Right cardiac atrium (tissue), 5 donors: ENCODE results near the gene ADAM22. TPM values are rescaled to one million over a fixed set of nuclear protein-coding genes. Genes with fewer than 3 reads are reported as not detected.
A peak's percentile ranks its signal among the peaks of the same experiment; 100 is the strongest.

Experiments
- ATAC-seq, 2 donors: fragments of 200-7000 bp; cut with Tn5 transposase; one replicate each; pipeline versions ENCODE4 v1.8.0 to v1.9.1; 2020; ENCODE audit warnings: moderate library complexity in 2 of 2, mild to moderate bottlenecking in 1 of 2
- DNase-seq, 3 donors: peaks; one replicate each; pipeline ENCODE4 v3.0.0-alpha.2; 2020
- H3K27ac ChIP-seq: one replicate; pipeline ENCODE4 v1.5.1; 2013; ENCODE audit warnings: mild to moderate bottlenecking, low read length, control low read depth, moderate library complexity
- H3K27me3 ChIP-seq: one replicate; pipeline ENCODE4 v1.6.1; 2013; ENCODE audit not compliant: control insufficient read depth, insufficient read depth
- H3K4me1 ChIP-seq: one replicate; pipeline ENCODE4 v1.6.1; 2013; ENCODE audit warnings: low read length; ENCODE audit not compliant: control insufficient read depth, insufficient read depth
- H3K4me3 ChIP-seq: one replicate; pipeline ENCODE4 v1.5.1; 2013; ENCODE audit warnings: low read length, control low read depth
- H3K9me3 ChIP-seq: one replicate; pipeline ENCODE4 v1.6.1; 2013; ENCODE audit warnings: low read length; ENCODE audit not compliant: control insufficient read depth
- WGBS: extraction: QIAGEN DNeasy Blood & Tissue Kit; methylation state at CpG from one replicate; pipeline ENCODE4 v1.1.7; 2013; 5-methylcytosine and 5-hydroxymethylcytosine counted together
- intact Hi-C, 4 donors: fragments of 100-400 bp; cut with DNase I; formaldehyde crosslinking; loops; one replicate each; pipeline versions ENCODE4 v1.11.0 to v1.14.0; 2022 to 2023
- polyA plus RNA-seq: library from polyadenylated mRNA; stranded (reverse); fragments of 200-250 nt; gene quantifications from one replicate; pipeline ENCODE4 v1.2.3, GENCODE V29; 2013
- total RNA-seq, 4 donors: library from RNA; stranded (reverse); fragmentation: NEBNext Ultra II Directional; extraction: Animal tissue kit (Norgen Biotek cat#: 25700); gene quantifications; one replicate each; pipeline ENCODE4 v1.2.1, GENCODE V29; 2021
- donor health status: healthy with polysubstance abuse.
- donor health status: DM: no; HTN: yes; CAD: no.
- donor health status: DM: no; HTN: no; CAD: no.
- donor health status: DM: no; HTN: yes; CAD: no; lungs with severe emphysema.
- donor health status: DM: yes; HTN: yes; CAD: no.

ADAM22 gene
- total and polyA plus RNA-seq, 5 donors, result 0.57 to 5.6 (median 2.9) TPM

GRCh38 chr7:88089561-88089960 is 155.5 kb downstream of the ADAM22 start:
- WGBS, result 21% methylated on average over 1 of the region's 1 CpG
- intact Hi-C loops, result no loop called here
- no peak overlapping the region for H3K27ac ChIP-seq

GRCh38 chr7:88090240-88090639 is 156.2 kb downstream of the ADAM22 start:
- H3K27ac ChIP-seq, result no peak overlapping the region
- H3K4me3 ChIP-seq, result no peak overlapping the region
- DNase-seq, result no peak
- no peaks in the 10 kb centered on the region for H3K27me3 ChIP-seq
- H3K4me1 ChIP-seq, result no peaks in the 10 kb centered on the region
- intact Hi-C loops, result no loop called here
- H3K9me3 ChIP-seq, result no peaks in the 10 kb centered on the region
- no peak for ATAC-seq
- 82% methylated on average over 1 of the region's 1 CpG for WGBS

More at GRCh38 chr7:88089561-88089960, 155.5 kb downstream of the ADAM22 start:
- Histone ChIP-seq H3K4me3 (no peak overlapping the region), H3K4me1 (no peaks in the 10 kb centered on the region), H3K27me3 (no peaks in the 10 kb centered on the region), H3K9me3 (no peaks in the 10 kb centered on the region)
- ATAC-seq, result no peak
- peak in 1 of 3 donors; percentile 44 for DNase-seq

GRCh38 chr7:88090671-88091070 is 156.6 kb downstream of the ADAM22 start:
- H3K27ac ChIP-seq, result no peak overlapping the region
- H3K27me3 ChIP-seq, result no peaks in the 10 kb centered on the region
- 24% methylated on average over 2 of the region's 2 CpGs for WGBS
- H3K9me3 ChIP-seq, result no peaks in the 10 kb centered on the region
- DNase-seq (no peak), ATAC-seq (no peak)
- no peaks in the 10 kb centered on the region for H3K4me1 ChIP-seq
- no peak overlapping the region for H3K4me3 ChIP-seq
- intact Hi-C loops, result no loop called here

- H3K4me1 ChIP-seq, result no peaks in the 10 kb centered on the region
- no peak for DNase-seq
- no peak for ATAC-seq
- H3K27me3 ChIP-seq, result no peaks in the 10 kb centered on the region
- no peak overlapping the region for H3K27ac ChIP-seq
- H3K4me3 ChIP-seq, result no peak overlapping the region
- 91% methylated on average over 3 of the region's 3 CpGs for WGBS
- no peaks in the 10 kb centered on the region for H3K9me3 ChIP-seq
- intact Hi-C loops, result no loop called here
Measured at GRCh38 chr7:88091988-88092675, 158.1 kb downstream of the ADAM22 start.

GRCh38 chr7:88092676-88092999 is 158.6 kb downstream of the ADAM22 start:
- H3K27me3 ChIP-seq, result no peaks in the 10 kb centered on the region
- H3K4me1 ChIP-seq, result no peaks in the 10 kb centered on the region
- intact Hi-C loops, result no loop called here
- no peak overlapping the region for H3K27ac ChIP-seq
- H3K9me3 ChIP-seq, result no peaks in the 10 kb centered on the region
- no peak overlapping the region for H3K4me3 ChIP-seq
- ATAC-seq, result no peak
- DNase-seq, result no peak

GRCh38 chr7:88101769-88102168 is 167.7 kb downstream of the ADAM22 start:
- no peak overlapping the region for H3K4me3 ChIP-seq
- H3K27ac ChIP-seq, result no peak overlapping the region
- H3K4me1 ChIP-seq, result no peaks in the 10 kb centered on the region
- 86% methylated on average over 1 of the region's 1 CpG for WGBS
- no peak for ATAC-seq
- intact Hi-C loops, result no loop called here
- H3K9me3 ChIP-seq, result no peaks in the 10 kb centered on the region
- H3K27me3 ChIP-seq, result no peaks in the 10 kb centered on the region
- no peak for DNase-seq

- no peak for DNase-seq
- Histone ChIP-seq H3K27ac (no peak overlapping the region), H3K4me3 (no peak overlapping the region), H3K27me3 (no peaks in the 10 kb centered on the region), H3K4me1 (no peaks in the 10 kb centered on the region), H3K9me3 (no peaks in the 10 kb centered on the region)
- intact Hi-C loops, result no loop called here
- ATAC-seq, result no peak
- WGBS, result 33% methylated on average over 1 of the region's 1 CpG
Measured at GRCh38 chr7:88102675-88103074, 168.6 kb downstream of the ADAM22 start.

- H3K27ac ChIP-seq, result no peak overlapping the region
- H3K9me3 ChIP-seq, result no peaks in the 10 kb centered on the region
- DNase-seq (no peak), ATAC-seq (no peak)
- H3K27me3 ChIP-seq, result no peaks in the 10 kb centered on the region
- WGBS, result 56% methylated on average over 2 of the region's 2 CpGs
- intact Hi-C loops, result no loop called here
- no peak overlapping the region for H3K4me3 ChIP-seq
- H3K4me1 ChIP-seq, result no peaks in the 10 kb centered on the region
Measured at GRCh38 chr7:88104732-88105131, 170.7 kb downstream of the ADAM22 start.

- no peak overlapping the region for H3K4me3 ChIP-seq
- DNase-seq (no peak), ATAC-seq (no peak)
- WGBS, result 81% methylated on average over 3 of the region's 3 CpGs
- H3K27ac ChIP-seq, result no peak overlapping the region
- H3K27me3 ChIP-seq, result no peaks in the 10 kb centered on the region
- intact Hi-C loops, result no loop called here
- H3K9me3 ChIP-seq, result no peaks in the 10 kb centered on the region
- H3K4me1 ChIP-seq, result no peaks in the 10 kb centered on the region
Measured at GRCh38 chr7:88105231-88105630, 171.2 kb downstream of the ADAM22 start.

GRCh38 chr7:88106434-88106833 is 172.4 kb downstream of the ADAM22 start:
- H3K9me3 ChIP-seq, result no peaks in the 10 kb centered on the region
- H3K27me3 ChIP-seq, result no peaks in the 10 kb centered on the region
- no peak overlapping the region for H3K27ac ChIP-seq
- DNase-seq (no peak), ATAC-seq (no peak)
- H3K4me3 ChIP-seq, result no peak overlapping the region
- H3K4me1 ChIP-seq, result no peaks in the 10 kb centered on the region
- WGBS, result 82% methylated on average over 4 of the region's 4 CpGs
- intact Hi-C loops, result no loop called here

- no peak for DNase-seq
- Histone ChIP-seq H3K4me1 (no peaks in the 10 kb centered on the region), H3K27ac (no peak overlapping the region), H3K4me3 (no peak overlapping the region), H3K27me3 (no peaks in the 10 kb centered on the region), H3K9me3 (no peaks in the 10 kb centered on the region)
- WGBS, result 72% methylated on average over 3 of the region's 3 CpGs
- no peak for ATAC-seq
- intact Hi-C loops, result loop anchor here (5.0 to 10.0 kb wide), 2 partner anchors 315 to 317 kb away; no protein-coding TSS in a partner anchor
Measured at GRCh38 chr7:88109612-88110011, 175.6 kb downstream of the ADAM22 start.
